ENCODE results near the gene CIAO3. TPM values are rescaled to one million over a fixed set of nuclear protein-coding genes. Genes with fewer than 3 reads are reported as not detected.

The CIAO3 gene
- total RNA-seq, 1 experiment from 2014 or later = 50.9 TPM

DNA sequence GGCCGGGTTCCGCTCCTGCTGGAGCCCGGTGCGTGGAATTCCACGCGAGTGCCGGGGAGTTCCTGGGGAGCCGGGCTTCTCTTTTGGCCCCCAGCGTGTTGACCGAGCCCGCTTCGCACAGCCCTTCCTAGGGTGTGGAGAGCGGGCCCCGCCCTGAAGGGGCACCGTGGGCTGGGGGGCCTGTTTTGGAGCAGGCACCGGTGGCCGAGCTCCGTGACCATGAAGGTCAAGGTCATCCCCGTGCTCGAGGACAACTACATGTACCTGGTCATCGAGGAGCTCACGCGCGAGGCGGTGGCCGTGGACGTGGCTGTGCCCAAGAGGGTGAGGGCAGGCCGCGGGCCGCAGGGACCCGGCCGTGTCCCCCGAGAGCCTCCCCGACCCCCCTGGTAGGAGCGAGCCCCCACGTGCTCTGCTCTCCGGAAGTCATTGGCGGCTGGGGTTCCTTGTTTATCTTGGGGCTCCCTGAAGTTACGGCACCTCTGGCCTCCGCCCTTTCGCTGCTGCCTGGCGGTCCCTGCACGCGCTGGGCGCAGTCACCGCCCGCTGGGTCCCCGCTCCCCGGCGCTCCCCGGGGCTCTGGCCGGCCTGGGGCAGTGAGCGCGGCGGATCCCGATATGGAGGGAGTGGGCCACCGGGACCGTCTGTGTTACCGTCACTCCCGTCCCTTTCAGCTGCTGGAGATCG is 13.4 kb downstream of the CIAO3 start:
- CTCF ChIA-PET = interaction anchor here (0.8 to 6.9 kb wide), 13 partner anchors 8 to 347 kb away, joined by 3 to 90 read pairs (median 5); partner anchors contain the start of genes CHTF18, CIAO3, GNG13 and METRN
- DNase-seq (ENCODE audit: low spot score) (no peak), ATAC-seq (no peak)
- Mint-ChIP-seq H3K4me1 (no peaks in the 10 kb centered on the region), H3K36me3 (no peaks in the 10 kb centered on the region; the same call in 1 of the 2 replicates), H3K27ac (no peak overlapping the region), H3K4me3 (peak overlapping the region; percentile 54), H3K27me3 (ENCODE audit: low read depth) (peaks cover 2% of the 10 kb centered on the region; the same call in 1 of the 2 replicates), H3K9me3 (no peaks in the 10 kb centered on the region)
- POLR2A ChIA-PET = interaction anchor here (0.6 to 1.2 kb wide), 3 partner anchors 8 to 65 kb away, joined by 3 read pairs; no protein-coding TSS in a partner anchor
- TF ChIP-seq, protein P1, sequence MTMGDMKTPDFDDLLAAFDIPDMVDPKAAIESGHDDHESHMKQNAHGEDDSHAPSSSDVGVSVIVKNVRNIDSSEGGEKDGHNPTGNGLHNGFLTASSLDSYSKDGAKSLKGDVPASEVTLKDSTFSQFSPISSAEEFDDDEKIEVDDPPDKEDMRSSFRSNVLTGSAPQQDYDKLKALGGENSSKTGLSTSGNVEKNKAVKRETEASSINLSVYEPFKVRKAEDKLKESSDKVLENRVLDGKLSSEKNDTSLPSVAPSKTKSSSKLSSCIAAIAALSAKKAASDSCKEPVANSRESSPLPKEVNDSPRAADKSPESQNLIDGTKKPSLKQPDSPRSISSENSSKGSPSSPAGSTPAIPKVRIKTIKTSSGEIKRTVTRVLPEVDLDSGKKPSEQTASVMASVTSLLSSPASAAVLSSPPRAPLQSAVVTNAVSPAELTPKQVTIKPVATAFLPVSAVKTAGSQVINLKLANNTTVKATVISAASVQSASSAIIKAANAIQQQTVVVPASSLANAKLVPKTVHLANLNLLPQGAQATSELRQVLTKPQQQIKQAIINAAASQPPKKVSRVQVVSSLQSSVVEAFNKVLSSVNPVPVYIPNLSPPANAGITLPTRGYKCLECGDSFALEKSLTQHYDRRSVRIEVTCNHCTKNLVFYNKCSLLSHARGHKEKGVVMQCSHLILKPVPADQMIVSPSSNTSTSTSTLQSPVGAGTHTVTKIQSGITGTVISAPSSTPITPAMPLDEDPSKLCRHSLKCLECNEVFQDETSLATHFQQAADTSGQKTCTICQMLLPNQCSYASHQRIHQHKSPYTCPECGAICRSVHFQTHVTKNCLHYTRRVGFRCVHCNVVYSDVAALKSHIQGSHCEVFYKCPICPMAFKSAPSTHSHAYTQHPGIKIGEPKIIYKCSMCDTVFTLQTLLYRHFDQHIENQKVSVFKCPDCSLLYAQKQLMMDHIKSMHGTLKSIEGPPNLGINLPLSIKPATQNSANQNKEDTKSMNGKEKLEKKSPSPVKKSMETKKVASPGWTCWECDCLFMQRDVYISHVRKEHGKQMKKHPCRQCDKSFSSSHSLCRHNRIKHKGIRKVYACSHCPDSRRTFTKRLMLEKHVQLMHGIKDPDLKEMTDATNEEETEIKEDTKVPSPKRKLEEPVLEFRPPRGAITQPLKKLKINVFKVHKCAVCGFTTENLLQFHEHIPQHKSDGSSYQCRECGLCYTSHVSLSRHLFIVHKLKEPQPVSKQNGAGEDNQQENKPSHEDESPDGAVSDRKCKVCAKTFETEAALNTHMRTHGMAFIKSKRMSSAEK (CRISPR knock-in tag; IDR thresholded peaks at IDR 0.05; ENCODE audit: borderline replicate concordance) = no peak
- TF ChIP-seq SP1 (CRISPR knock-in tag; conservative IDR thresholded peaks at IDR 0.05) (0 out of 2 replicates have a peak, but pooled peaks have one; percentile 0), ZNF138 (CRISPR knock-in tag; conservative IDR thresholded peaks at IDR 0.05) (no peak), CREM (CRISPR knock-in tag; IDR thresholded peaks at IDR 0.05) (0 out of 2 replicates have a peak, but pooled peaks have one; percentile 26), TCF7 (CRISPR knock-in tag; IDR thresholded peaks at IDR 0.05; ENCODE audit: low read depth) (no peak), ZNF423 (CRISPR knock-in tag; IDR thresholded peaks at IDR 0.05) (peak; percentile 45; the same call in 1 of the 2 replicates), SOX15 (CRISPR knock-in tag; IDR thresholded peaks at IDR 0.05) (no peak), ZNF317 (CRISPR knock-in tag; IDR thresholded peaks at IDR 0.05; ENCODE audit: borderline replicate concordance, low read depth) (no peak), ESRRA (CRISPR knock-in tag; IDR thresholded peaks at IDR 0.05; ENCODE audit: borderline replicate concordance) (peak; percentile 28; the same call in 1 of the 2 replicates), JUN (CRISPR knock-in tag; IDR thresholded peaks at IDR 0.05) (0 out of 2 replicates have a peak, but pooled peaks have one; percentile 8), ZNF416 (CRISPR knock-in tag; IDR thresholded peaks at IDR 0.05) (no peak), GTF2I (CRISPR knock-in tag; conservative IDR thresholded peaks at IDR 0.05) (no peak), ATF1 (CRISPR knock-in tag; IDR thresholded peaks at IDR 0.05) (no peak), SMAD4 (CRISPR knock-in tag; IDR thresholded peaks at IDR 0.05) (no peak), RORB (CRISPR knock-in tag; IDR thresholded peaks at IDR 0.05) (no peak), FOXP1 (CRISPR knock-in tag; IDR thresholded peaks at IDR 0.05; ENCODE audit: borderline replicate concordance) (0 out of 2 replicates have a peak, but pooled peaks have one; percentile 26), NR3C1 (CRISPR knock-in tag; conservative IDR thresholded peaks at IDR 0.05; ENCODE audit: low read depth) (no peak)
- TF ChIP-seq, protein P2, sequence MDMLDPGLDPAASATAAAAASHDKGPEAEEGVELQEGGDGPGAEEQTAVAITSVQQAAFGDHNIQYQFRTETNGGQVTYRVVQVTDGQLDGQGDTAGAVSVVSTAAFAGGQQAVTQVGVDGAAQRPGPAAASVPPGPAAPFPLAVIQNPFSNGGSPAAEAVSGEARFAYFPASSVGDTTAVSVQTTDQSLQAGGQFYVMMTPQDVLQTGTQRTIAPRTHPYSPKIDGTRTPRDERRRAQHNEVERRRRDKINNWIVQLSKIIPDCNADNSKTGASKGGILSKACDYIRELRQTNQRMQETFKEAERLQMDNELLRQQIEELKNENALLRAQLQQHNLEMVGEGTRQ (CRISPR knock-in tag; IDR thresholded peaks at IDR 0.05) = peak; percentile 48
- TF ChIP-seq, protein P3, sequence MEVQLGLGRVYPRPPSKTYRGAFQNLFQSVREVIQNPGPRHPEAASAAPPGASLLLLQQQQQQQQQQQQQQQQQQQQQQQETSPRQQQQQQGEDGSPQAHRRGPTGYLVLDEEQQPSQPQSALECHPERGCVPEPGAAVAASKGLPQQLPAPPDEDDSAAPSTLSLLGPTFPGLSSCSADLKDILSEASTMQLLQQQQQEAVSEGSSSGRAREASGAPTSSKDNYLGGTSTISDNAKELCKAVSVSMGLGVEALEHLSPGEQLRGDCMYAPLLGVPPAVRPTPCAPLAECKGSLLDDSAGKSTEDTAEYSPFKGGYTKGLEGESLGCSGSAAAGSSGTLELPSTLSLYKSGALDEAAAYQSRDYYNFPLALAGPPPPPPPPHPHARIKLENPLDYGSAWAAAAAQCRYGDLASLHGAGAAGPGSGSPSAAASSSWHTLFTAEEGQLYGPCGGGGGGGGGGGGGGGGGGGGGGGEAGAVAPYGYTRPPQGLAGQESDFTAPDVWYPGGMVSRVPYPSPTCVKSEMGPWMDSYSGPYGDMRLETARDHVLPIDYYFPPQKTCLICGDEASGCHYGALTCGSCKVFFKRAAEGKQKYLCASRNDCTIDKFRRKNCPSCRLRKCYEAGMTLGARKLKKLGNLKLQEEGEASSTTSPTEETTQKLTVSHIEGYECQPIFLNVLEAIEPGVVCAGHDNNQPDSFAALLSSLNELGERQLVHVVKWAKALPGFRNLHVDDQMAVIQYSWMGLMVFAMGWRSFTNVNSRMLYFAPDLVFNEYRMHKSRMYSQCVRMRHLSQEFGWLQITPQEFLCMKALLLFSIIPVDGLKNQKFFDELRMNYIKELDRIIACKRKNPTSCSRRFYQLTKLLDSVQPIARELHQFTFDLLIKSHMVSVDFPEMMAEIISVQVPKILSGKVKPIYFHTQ (CRISPR knock-in tag; IDR thresholded peaks at IDR 0.05) = no peak
- TF ChIP-seq, protein P4, sequence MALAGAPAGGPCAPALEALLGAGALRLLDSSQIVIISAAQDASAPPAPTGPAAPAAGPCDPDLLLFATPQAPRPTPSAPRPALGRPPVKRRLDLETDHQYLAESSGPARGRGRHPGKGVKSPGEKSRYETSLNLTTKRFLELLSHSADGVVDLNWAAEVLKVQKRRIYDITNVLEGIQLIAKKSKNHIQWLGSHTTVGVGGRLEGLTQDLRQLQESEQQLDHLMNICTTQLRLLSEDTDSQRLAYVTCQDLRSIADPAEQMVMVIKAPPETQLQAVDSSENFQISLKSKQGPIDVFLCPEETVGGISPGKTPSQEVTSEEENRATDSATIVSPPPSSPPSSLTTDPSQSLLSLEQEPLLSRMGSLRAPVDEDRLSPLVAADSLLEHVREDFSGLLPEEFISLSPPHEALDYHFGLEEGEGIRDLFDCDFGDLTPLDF (CRISPR knock-in tag; IDR thresholded peaks at IDR 0.05) = no peak
- TF ChIP-seq, protein P5, sequence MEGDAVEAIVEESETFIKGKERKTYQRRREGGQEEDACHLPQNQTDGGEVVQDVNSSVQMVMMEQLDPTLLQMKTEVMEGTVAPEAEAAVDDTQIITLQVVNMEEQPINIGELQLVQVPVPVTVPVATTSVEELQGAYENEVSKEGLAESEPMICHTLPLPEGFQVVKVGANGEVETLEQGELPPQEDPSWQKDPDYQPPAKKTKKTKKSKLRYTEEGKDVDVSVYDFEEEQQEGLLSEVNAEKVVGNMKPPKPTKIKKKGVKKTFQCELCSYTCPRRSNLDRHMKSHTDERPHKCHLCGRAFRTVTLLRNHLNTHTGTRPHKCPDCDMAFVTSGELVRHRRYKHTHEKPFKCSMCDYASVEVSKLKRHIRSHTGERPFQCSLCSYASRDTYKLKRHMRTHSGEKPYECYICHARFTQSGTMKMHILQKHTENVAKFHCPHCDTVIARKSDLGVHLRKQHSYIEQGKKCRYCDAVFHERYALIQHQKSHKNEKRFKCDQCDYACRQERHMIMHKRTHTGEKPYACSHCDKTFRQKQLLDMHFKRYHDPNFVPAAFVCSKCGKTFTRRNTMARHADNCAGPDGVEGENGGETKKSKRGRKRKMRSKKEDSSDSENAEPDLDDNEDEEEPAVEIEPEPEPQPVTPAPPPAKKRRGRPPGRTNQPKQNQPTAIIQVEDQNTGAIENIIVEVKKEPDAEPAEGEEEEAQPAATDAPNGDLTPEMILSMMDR (IDR thresholded peaks at IDR 0.05) = no peak
- TF ChIP-seq, protein P6, sequence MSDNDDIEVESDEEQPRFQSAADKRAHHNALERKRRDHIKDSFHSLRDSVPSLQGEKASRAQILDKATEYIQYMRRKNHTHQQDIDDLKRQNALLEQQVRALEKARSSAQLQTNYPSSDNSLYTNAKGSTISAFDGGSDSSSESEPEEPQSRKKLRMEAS (CRISPR knock-in tag; IDR thresholded peaks at IDR 0.05) = no peak
- TF ChIP-seq, protein P7, sequence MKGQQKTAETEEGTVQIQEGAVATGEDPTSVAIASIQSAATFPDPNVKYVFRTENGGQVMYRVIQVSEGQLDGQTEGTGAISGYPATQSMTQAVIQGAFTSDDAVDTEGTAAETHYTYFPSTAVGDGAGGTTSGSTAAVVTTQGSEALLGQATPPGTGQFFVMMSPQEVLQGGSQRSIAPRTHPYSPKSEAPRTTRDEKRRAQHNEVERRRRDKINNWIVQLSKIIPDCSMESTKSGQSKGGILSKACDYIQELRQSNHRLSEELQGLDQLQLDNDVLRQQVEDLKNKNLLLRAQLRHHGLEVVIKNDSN (CRISPR knock-in tag; IDR thresholded peaks at IDR 0.05) = peak; percentile 56; the same call in 1 of the 2 replicates
- TF ChIP-seq, protein P8, sequence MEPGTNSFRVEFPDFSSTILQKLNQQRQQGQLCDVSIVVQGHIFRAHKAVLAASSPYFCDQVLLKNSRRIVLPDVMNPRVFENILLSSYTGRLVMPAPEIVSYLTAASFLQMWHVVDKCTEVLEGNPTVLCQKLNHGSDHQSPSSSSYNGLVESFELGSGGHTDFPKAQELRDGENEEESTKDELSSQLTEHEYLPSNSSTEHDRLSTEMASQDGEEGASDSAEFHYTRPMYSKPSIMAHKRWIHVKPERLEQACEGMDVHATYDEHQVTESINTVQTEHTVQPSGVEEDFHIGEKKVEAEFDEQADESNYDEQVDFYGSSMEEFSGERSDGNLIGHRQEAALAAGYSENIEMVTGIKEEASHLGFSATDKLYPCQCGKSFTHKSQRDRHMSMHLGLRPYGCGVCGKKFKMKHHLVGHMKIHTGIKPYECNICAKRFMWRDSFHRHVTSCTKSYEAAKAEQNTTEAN (CRISPR knock-in tag; IDR thresholded peaks at IDR 0.05) = peak; percentile 23; the same call in 1 of the 2 replicates
